Placental pericyte (primary cell): Measurements from ENCODE around the gene ASGR1. TPM values are rescaled to one million over a fixed set of nuclear protein-coding genes. Genes with fewer than 3 reads are reported as not detected.
A peak's percentile ranks its signal among the peaks of the same experiment; 100 is the strongest.

ENCODE experiments used
- small RNA-seq: library from RNA; depleted of rRNA; stranded (forward); fragments of <200 nt; gene quantifications from one replicate; pipeline ENCODE3, GENCODE V24; 2012; ENCODE audit warnings: low replicate concordance
- total RNA-seq: library from RNA; depleted of rRNA; stranded (reverse); fragments of >200 nt; gene quantifications from 2 replicates; pipeline ENCODE4 v1.2.3, GENCODE V29; 2012

The ASGR1 gene, protein sequence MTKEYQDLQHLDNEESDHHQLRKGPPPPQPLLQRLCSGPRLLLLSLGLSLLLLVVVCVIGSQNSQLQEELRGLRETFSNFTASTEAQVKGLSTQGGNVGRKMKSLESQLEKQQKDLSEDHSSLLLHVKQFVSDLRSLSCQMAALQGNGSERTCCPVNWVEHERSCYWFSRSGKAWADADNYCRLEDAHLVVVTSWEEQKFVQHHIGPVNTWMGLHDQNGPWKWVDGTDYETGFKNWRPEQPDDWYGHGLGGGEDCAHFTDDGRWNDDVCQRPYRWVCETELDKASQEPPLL
- total RNA-seq = 0.86 and 1.5 TPM in 2 replicates

DNA sequence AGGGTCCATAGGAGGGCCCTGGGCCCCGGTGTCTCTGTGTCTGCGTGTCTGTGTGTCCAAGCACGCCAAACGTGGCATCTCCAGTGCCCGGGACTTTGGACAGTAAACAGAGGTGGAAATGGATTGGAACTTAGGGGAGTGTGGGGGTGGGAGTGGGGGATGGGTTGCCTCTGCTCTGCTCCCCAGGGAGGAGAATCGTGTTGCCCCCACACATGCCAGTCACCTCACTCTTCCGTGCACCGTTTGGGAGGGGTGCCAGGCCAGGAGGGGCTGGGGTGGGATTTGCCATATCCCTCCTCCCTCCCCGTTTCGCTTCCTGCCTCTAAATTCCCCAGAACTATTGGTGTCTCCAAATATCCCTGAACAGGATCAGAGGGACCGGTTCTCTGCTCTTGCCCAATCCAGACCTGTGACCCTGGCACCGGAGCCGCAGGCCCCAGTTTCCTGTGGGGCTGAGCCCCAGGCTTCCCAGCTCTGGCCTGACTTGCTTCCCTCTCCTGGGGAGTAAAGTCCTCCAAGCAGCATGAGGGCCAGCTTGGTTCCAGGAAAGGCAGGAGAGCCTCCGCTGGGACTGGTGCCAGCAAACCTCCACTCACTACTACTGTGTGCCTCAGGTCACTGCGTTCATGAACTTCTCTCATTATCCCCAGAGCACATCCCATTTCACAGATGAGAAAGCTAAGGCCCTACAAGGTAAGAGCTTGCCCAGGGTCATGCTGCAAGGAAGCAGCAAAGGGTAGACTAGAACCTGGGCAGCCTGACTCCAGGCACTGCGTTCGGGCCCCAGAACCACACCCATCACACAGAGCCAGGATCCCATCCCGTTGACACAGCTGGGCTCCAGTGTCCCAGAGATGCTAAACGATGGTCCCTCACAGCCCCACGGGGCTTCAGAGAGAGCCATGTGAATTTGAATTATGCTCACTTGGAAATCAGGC lies at the start of gene ASGR1:
ASGR1 (minus strand) TSS at position 54 of the 938 bp plus-strand sequence. CDS start 807 bp downstream, outside the sequence.

DNA sequence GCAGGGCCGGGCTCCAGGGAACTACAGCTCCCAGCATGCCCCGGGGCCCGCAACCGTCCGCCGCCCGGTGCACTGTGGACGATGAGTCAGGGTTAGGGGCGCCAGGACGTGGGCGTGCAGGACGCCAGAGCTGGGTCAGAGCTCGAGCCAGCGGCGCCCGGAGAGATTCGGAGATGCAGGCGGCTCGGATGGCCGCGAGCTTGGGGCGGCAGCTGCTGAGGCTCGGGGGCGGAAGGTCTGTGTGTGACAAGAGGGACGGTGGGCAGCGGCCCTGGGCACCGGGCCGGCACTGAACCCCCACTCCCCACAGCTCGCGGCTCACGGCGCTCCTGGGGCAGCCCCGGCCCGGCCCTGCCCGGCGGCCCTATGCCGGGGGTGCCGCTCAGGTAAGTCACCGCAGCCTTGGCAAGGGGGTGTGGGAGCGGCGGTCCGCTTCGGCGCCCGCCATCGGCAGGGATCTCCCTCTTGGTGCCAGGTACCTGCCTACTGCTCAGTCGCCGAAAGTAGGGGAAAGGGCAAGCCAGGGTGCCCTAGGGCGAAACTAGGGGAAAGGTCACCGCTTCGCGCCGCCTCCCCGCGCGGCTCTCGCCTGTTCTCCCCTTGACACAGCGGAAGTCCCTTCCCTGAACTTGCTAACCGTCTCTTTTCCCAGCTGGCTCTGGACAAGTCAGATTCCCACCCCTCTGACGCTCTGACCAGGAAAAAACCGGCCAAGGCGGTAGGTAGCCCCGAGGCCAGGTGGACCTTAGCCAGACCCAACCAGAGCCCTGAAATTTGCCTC lies 40.8 kb upstream of the ASGR1 start, which contains the start of the genes ACADVL and DLG4:
ACADVL (plus strand) TSS at position 127 of the 781 bp plus-strand sequence; CDS start at position 174, 47 bp downstream.
DLG4 (minus strand) TSS at position 25 of the 781 bp plus-strand sequence.

Small RNAs within 50 kb of the gene (small RNA-seq; reads per million reads assigned to genes)
- gene AC120057.4 (not detected), gene MIR324 (141 reads per million, percentile 99 among the genes with 10 or more reads in this experiment)

Other genes starting within 250 kb of the ASGR1 start
- not detected in 2 replicates for gene ALOX12, start 183.3 kb downstream of the ASGR1 start, total RNA-seq
- 33.5 and 61.0 TPM in 2 replicates for gene RNASEK, start 166.7 kb downstream of the ASGR1 start, total RNA-seq
- under 0.01 TPM in 1 of 2 replicates, not detected in the other for gene BCL6B, start 156.3 kb downstream of the ASGR1 start, total RNA-seq
- gene SLC16A13, start 143.4 kb downstream of the ASGR1 start, total RNA-seq = 1.1 and 2.8 TPM in 2 replicates
- gene SLC16A11, start 135.3 kb downstream of the ASGR1 start, total RNA-seq = 1.1 TPM in 1 of 2 replicates, not detected in the other
- not detected in 2 replicates for gene CLEC10A, start 99.1 kb downstream of the ASGR1 start, total RNA-seq
- not detected in 2 replicates for gene ASGR2, start 64.5 kb downstream of the ASGR1 start, total RNA-seq
- 17.7 and 22.3 TPM in 2 replicates for gene DLG4, start 40.5 kb upstream of the ASGR1 start, total RNA-seq
- gene ACADVL, start 40.6 kb upstream of the ASGR1 start, total RNA-seq = 126 and 188 TPM in 2 replicates
- gene DVL2, start 55.1 kb upstream of the ASGR1 start, total RNA-seq = 82.8 and 90.8 TPM in 2 replicates
- gene PHF23, start 60.1 kb upstream of the ASGR1 start, total RNA-seq = 46.1 and 64.1 TPM in 2 replicates
- 124 and 548 TPM in 2 replicates for gene GABARAP, start 63.1 kb upstream of the ASGR1 start, total RNA-seq
- 38.7 and 47.4 TPM in 2 replicates for gene CTDNEP1, start 72.4 kb upstream of the ASGR1 start, total RNA-seq
- 27.4 and 44.0 TPM in 2 replicates for gene ELP5, start 72.8 kb upstream of the ASGR1 start, total RNA-seq
- gene CLDN7, start 83.1 kb upstream of the ASGR1 start, total RNA-seq = 2.6 and 7.4 TPM in 2 replicates
- gene SLC2A4, start 102.3 kb upstream of the ASGR1 start, total RNA-seq = 0.22 TPM in 1 of 2 replicates, not detected in the other
- gene YBX2, start 115.3 kb upstream of the ASGR1 start, total RNA-seq = not detected in 2 replicates
- 599 and 1,060 TPM in 2 replicates for gene EIF5A, start 128.3 kb upstream of the ASGR1 start, total RNA-seq
- 52.5 and 65.7 TPM in 2 replicates for gene GPS2, start 136.0 kb upstream of the ASGR1 start, total RNA-seq
- 22.1 and 25.2 TPM in 2 replicates for gene NEURL4, start 150.0 kb upstream of the ASGR1 start, total RNA-seq
- 0.22 TPM in 1 of 2 replicates, not detected in the other for gene ACAP1, start 157.2 kb upstream of the ASGR1 start, total RNA-seq
- 7.2 and 7.7 TPM in 2 replicates for gene KCTD11, start 172.8 kb upstream of the ASGR1 start, total RNA-seq
- not detected in 2 replicates for gene TMEM95, start 175.8 kb upstream of the ASGR1 start, total RNA-seq
- 0.22 TPM in 1 of 2 replicates, not detected in the other for gene TNK1, start 201.7 kb upstream of the ASGR1 start, total RNA-seq
- gene PLSCR3, start 215.2 kb upstream of the ASGR1 start, total RNA-seq = 23.6 and 28.1 TPM in 2 replicates
- 33.3 and 54.4 TPM in 2 replicates for gene TMEM256, start 224.7 kb upstream of the ASGR1 start, total RNA-seq
- gene NLGN2, start 228.5 kb upstream of the ASGR1 start, total RNA-seq = 5.2 and 5.7 TPM in 2 replicates
- not detected in 2 replicates for gene SPEM1, start 241.0 kb upstream of the ASGR1 start, total RNA-seq
- not detected in 2 replicates for gene SPEM2, start 246.2 kb upstream of the ASGR1 start, total RNA-seq
- not detected in 2 replicates for gene SPEM3, start 249.5 kb upstream of the ASGR1 start, total RNA-seq